ENCODE data around the gene MUC15.

- TF ChIP-seq POLR2A (IDR thresholded peaks at IDR 0.05; ENCODE audit: low read depth, low read length) (no peak), POLR2AphosphoS5 (IDR thresholded peaks at IDR 0.05; ENCODE audit: low read depth, low read length) (no peak), TAF1 (IDR thresholded peaks at IDR 0.05; ENCODE audit: borderline replicate concordance, low read depth, low read length) (no peak)
These were observed 18.9 kb downstream of the MUC15 start for GRCh38 chr11:26553182-26553581.
